GM19372 (cell line): Measurements from ENCODE around the gene TAF3.
A peak's percentile ranks its signal among the peaks of the same experiment; 100 is the strongest.

Experiments used
- ATAC-seq: cut with Tn5 transposase; IDR thresholded peaks from one replicate; pipeline ENCODE4 v1.9.1; 2021; ENCODE audit warnings: mild to moderate bottlenecking, low read depth, moderate library complexity; ENCODE audit not compliant: unreplicated experiment

The TAF3 gene

GRCh38 chr10:8054494-8055407, 236.4 kb downstream of the TAF3 start, which contains the start of gene GATA3:
Gene GATA3, plus strand, starts transcription at chr10:8054688. Its CDS starts 968 bp downstream, at chr10:8055656.
- ATAC-seq: peak; percentile 27

- no peak for ATAC-seq
These were observed 237.4 kb downstream of the TAF3 start for GRCh38 chr10:8055420-8056349.

- ATAC-seq: no peak
These were observed 238.1 kb downstream of the TAF3 start for GRCh38 chr10:8056378-8056777.

- no peak for ATAC-seq
These were observed 238.6 kb downstream of the TAF3 start for GRCh38 chr10:8056871-8057331.

- ATAC-seq: no peak
These were observed 239.4 kb downstream of the TAF3 start for GRCh38 chr10:8057636-8058273.

- ATAC-seq: no peak
These were observed 240.2 kb downstream of the TAF3 start for GRCh38 chr10:8058274-8059111.

- no peak for ATAC-seq
These were observed 241.1 kb downstream of the TAF3 start for GRCh38 chr10:8059191-8059936.

GRCh38 chr10:8060010-8060703, 241.9 kb downstream of the TAF3 start:
- ATAC-seq: peak; percentile 39

- ATAC-seq: no peak
These were observed 242.4 kb downstream of the TAF3 start for GRCh38 chr10:8060704-8061121.

- ATAC-seq: no peak
These were observed 243.2 kb downstream of the TAF3 start for GRCh38 chr10:8061274-8062211.

GRCh38 chr10:8063128-8063908, 245.0 kb downstream of the TAF3 start:
- no peak for ATAC-seq

- ATAC-seq: no peak
These were observed 245.6 kb downstream of the TAF3 start for GRCh38 chr10:8063935-8064334.

GRCh38 chr10:8064436-8064835, 246.1 kb downstream of the TAF3 start:
- ATAC-seq: no peak

GRCh38 chr10:8065651-8066050, 247.3 kb downstream of the TAF3 start:
- ATAC-seq: no peak

- no peak for ATAC-seq
These were observed 247.8 kb downstream of the TAF3 start for GRCh38 chr10:8066124-8066523.
